GM18868 (cell line): Measurements from ENCODE around the gene CDK10.

Experiments
- ATAC-seq: cut with Tn5 transposase; IDR thresholded peaks from one replicate; pipeline ENCODE4 v1.9.1; 2021; ENCODE audit warnings: mild to moderate bottlenecking, moderate library complexity; ENCODE audit not compliant: unreplicated experiment

The CDK10 gene

DNA sequence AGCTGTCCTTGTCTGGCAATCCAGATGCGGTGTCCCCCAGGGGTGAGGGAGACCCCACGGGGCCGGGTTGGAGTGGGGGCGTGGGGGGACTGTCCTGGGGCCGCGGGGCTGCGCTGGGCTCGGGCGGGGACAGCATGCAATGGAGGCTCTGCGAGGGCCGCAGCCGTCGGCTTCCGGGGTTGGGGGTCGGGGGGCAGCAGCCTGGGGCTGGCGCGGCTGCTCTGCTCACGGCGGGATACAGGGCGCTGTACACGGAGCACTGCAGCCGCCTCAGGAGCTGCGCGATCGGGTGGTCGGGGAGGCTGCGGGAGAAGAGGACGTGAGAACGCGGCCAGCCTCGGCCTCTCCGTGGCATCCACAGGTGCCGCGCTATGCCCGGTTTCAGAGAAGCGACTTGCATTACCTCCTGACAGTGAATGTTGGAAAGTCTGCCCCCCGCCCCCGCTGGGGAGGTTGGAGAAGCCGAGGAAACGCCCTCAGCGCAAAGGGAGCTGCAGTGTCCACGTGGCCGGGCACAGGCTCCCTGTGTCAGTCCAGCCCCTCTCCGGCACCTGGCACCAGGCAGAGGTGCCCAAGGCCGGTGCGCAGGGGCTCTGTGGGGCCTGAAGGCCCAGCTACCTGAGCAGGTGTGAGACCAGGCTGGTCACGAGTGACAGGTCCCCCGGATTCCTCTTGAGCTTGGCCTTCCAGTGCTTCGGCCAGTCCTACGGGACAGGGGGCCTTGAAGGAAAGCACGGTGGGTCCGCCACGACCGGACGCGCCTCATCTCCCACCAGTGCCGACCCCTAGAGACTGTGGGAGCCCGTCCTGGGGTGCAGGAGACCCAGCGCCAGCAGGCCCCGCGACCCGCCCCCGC is 24.4 kb downstream of the CDK10 start:
- ATAC-seq, result no peak

DNA sequence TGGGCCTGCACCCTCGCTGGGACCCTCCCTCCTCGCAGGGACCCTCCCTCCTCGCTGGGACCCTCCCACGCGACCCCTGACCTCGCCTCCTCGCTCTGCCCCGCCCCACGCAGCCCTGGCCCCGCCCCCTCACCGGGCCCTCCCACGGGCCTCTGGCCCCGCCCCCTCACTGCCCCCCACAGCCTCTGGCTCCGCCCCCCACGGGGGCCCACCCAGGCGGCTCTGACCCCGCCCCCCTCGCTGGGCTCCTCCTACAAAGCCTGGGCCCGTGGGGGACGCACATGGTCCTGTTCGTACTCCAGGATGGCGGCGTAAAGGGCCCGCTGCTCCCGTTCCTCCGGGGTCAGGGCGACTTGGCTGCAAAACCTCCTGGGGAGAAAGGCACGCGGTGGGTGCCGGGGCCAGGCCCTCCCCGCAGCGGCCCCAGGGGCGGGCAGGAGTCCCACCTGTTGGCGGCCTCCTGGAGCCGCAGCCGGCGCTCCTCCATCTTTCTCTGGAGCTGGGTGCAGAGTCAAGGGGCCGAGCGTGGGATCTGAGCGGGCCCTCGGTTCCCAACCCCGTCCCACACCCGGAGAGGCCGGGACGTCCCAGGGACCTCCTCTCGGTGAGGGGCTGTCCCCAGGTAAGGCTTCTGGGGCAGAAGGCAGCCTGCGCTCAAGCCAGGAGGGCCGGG is 25.2 kb downstream of the CDK10 start:
- peak; percentile 49 for ATAC-seq

DNA sequence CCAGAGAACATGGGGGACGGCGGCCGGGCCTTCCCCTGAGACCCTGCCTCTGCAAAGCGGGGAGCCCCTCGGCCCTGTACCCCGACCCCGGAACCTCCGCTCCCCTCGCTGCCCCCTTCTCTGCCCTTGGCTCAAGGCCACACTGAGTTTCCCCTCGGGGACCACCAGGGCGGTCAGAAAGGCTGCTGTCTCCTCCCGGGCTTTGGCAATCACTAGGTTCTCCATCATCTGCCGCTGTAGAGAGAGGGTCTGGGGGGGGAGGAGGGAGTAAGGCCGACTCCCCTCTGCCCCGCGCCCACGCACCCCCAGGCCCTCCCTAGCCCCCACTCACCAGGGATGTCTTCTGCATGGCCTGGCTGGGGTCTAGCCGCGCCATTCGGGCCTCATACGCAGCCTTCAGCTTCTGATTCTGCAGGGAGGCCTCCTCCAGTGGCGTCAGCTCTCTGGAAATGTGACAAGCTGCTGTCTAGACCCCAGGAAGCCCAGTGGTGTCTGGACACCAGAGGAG is 25.8 kb downstream of the CDK10 start:
- no peak for ATAC-seq

DNA sequence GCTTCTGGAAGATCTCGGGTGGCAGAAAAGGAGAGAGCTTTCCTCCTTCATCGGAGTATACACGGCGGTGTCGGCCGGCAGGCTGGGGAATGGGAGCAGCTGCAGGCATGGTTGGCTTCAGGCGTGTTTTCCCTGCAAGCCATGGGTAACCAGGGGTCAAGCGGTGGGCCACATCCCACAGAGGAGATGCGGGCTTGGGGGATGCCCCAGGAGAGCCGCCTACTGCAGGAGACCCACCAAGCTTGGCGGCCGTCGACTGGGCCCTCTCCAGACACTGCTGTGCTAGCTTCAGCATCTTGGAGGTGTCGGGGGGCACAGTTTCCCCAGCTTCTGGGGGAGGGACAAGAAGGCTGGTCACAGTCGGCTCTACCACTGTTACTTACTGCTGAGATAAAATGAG is 30.0 kb downstream of the CDK10 start:
- no peak for ATAC-seq

DNA sequence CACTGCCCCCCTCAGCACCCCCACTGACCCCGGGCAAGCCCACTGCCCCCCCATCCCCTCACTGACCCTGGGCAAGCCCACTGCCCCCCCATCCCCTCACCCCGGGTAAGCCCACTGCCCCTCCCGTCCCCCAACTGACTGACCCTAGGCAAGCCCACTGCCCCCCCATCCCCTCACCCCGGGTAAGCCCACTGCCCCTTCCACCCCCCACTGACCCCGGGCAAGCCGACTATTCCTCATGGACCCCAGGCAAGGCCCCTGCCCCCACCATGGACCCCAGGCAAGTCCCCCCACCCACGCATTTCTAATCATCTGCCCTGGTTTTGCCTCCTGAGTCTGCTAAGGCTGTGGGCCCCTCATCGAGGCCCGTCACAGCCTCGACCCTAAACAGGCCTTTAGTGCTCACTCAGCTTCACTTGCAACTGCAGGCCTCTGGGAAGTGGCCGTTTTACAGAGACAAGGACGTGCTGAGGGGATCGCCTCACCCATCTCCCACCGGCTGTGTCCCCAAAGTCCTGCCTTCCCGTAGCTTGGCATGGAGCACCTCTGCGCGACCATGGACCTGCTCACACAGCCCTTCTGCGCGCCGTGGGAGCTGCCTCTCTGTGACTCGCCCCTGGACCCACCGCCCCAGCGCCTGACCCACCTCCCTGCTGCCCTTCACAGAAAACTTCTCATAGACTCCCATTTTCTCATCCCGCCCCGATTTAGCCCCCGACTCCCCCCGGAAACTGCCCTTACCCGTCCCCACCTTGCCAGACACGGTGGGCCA is 30.6 kb downstream of the CDK10 start:
- ATAC-seq, result no peak

DNA sequence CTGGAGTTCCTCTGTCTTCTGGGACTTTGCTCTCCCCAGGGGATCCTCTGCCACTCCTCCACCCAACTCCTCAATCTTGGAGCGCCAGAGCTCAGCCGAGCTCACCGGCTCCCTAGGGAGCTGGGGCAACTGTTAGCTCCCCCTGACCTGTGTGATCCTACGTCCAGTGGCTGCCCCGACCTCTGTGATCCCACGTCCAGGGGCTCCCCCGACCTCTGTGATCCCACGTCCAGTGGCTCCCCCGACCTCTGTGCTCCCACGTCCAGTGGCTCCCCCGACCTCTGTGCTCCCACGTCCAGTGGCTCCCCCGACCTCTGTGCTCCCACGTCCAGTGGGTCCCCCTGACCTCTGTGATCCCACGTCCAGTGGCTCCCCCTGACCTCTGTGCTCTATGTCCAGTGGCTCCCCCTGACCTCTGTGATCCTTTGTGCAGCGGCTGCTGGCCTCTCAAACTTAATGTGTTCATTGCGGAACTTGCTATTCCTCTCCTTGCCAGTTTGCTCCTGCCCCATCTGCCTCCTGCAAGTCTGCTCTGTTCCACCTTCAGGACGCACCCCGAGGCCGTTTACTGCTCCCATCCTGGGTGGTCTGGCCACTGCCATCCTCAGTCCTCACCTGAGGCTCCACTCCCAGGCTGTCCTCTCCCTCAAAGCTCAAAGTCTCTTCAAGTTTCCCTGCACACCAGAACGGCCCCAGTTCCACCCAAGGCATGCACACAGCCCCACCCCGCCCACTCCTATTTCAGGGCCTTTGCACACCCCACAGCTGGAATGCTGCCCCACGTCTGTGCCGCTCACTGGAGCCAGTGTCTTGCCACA is 31.4 kb downstream of the CDK10 start:
- ATAC-seq, result no peak

DNA sequence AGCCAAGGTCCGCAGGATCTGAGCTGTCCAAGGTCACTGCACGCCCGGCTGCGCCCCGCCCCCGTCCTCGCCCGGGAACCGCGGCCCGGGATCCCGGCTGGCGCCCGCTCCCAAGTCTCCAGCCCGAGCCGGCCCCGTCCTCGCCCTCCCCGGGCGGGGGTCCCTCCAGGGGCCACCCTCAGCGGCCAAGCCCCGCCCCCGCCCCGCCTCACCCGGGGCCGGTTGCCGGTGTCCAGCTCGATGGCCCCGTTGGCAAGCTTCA is 34.0 kb downstream of the CDK10 start:
- ATAC-seq, result peak; percentile 12

DNA sequence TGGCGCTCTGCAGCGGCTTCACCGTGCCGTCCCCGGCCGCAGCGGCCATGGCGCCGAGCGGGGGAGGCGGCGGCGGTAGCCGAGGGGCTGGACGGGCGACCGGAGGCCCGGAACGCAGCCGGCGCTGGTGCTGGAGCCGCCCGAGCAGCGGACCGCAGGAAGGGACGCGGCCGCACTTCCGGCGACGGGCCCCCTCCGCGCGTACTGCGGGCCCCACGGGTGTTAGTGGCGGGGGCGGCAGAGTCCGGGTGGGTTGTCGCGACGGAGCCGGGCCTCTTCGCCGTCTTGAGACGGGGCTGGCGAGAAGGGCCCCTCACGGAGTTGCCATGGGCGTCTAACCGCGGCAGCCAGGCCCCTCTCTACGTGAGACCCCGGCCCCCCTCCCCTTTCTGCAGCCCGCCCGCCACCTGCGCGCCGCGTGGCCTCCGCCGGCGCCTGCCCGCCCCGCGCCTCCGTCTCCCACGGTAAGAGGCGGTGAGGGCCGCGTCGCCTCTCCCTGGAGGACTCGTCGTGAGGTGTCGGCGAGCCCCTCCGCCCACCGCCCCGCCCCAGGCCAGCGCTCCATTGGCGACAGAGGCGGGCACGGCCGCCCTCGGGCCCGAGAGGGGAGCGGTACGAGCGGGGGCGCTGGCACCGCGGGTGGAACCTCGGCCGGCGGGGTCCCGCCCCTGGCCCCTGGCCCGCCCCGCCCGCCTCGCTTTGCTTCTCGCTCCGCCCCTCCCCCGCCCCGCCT is 34.5 kb downstream of the CDK10 start, which contains the start of the genes VPS9D1 and ZNF276:
VPS9D1 (minus strand) TSS at position 86 of the 733 bp plus-strand sequence; CDS start at position 49, 37 bp downstream.
ZNF276 (plus strand) TSS at position 725 of the 733 bp plus-strand sequence. CDS start 104 bp downstream, outside the sequence.
- peak; percentile 54 for ATAC-seq

DNA sequence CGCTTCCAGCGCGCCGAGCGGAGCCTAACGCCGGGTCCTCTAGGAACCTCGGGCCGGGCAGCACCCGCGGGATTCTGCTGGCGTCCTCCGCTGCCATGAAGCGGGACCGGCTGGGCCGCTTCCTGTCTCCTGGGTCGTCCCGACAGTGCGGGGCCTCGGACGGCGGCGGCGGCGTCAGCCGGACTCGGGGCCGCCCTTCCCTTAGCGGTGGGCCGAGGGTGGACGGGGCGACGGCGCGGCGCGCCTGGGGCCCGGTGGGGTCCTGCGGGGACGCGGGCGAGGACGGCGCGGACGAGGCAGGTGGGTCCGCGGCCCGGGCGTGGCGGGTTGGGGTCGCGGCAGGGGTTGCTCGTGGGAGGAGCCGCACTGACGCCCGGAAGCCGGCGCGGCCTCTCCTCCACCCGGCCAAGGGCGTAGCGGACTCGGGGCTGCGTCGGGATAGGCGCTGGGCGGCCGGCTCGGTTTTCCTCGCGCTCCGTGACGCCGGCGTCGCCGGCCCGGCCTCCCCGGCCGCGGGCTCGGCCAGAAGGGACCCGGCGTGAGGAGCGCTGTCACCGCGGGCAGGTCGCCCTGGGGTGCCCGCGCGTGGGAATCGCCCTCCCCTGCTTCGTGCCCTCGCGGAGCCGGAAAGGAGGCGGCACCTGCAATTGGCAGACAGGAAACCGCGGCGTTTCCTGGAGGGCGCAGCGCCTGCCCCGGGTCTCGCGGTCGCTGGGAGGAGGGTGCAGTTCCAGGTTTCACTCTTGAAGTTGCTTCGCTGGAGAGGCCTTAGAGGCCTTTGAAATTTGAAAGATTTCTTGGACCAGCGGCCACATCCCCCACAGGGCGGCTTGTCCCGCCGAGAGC is 35.3 kb downstream of the CDK10 start:
- peak; percentile 29 for ATAC-seq

DNA sequence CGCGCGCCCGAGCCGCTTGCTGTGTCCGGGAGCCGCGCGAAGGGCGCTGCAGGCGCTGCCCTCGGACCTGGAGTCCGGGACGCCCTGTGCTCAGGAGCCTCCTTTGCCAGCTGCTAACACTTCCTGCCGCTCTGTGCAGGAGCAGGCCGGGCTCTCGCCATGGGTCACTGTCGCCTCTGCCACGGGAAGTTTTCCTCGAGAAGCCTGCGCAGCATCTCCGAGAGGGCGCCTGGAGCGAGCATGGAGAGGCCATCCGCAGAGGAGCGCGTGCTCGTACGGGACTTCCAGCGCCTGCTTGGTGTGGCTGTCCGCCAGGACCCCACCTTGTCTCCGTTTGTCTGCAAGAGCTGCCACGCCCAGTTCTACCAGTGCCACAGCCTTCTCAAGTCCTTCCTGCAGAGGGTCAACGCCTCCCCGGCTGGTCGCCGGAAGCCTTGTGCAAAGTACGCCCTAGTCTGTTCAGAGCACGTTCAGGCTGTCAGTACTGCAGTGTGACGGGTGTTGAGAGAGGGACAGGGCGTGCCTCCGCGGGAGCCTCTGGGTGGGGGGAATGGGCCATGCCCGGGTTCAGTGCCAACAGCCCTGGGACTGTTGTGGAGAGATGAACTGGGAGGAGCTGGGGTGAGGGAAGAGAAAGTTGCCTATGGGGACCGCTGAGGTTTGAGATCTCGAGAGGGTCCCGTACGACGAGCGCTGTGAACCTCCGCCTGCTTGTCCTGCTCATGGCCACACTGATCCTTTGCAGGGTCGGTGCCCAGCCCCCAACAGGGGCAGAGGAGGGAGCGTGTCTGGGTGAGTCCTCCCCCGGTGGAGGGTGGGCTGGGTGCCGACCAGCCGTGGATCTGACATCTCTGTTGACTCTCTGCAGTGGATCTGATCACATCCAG is 36.1 kb downstream of the CDK10 start:
- ATAC-seq, result no peak

DNA sequence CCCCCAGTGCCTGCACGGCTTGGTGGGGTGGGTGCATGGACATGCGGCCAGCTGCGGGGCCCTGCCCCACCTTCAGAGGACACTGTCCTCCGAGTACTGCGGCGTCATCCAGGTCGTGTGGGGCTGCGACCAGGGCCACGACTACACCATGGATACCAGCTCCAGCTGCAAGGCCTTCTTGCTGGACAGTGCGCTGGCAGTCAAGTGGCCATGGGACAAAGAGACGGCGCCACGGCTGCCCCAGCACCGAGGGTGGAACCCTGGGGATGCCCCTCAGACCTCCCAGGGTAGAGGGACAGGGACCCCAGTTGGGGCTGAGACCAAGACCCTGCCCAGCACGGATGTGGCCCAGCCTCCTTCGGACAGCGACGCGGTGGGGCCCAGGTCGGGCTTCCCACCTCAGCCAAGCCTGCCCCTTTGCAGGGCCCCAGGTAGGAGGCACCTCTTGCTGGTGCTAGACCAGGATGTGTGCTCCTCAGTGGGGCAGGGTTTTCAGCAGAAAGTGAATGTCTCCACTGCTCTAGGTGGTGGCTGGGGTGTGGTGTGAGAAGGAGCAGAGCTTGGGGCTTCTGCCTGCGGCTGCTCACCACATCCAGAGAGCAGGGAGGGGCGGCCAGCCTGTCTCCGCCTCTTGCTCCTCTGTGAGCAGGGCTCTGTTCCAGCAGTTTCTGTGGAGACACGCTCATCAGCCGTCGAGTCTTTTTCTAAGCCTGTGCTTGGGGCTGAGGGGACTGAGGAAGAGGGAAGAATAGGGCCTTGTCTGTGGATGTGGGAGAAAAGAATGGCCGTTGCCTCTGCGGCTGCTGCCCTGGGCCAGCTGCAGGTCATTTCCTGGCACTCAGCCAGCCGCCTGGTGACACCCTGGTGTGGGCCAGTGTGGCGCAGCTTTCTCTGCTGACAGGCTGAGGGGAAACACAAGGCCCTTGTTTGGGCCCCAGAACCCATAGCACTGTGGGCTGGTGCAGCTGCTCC is 37.1 kb downstream of the CDK10 start:
- ATAC-seq, result no peak

DNA sequence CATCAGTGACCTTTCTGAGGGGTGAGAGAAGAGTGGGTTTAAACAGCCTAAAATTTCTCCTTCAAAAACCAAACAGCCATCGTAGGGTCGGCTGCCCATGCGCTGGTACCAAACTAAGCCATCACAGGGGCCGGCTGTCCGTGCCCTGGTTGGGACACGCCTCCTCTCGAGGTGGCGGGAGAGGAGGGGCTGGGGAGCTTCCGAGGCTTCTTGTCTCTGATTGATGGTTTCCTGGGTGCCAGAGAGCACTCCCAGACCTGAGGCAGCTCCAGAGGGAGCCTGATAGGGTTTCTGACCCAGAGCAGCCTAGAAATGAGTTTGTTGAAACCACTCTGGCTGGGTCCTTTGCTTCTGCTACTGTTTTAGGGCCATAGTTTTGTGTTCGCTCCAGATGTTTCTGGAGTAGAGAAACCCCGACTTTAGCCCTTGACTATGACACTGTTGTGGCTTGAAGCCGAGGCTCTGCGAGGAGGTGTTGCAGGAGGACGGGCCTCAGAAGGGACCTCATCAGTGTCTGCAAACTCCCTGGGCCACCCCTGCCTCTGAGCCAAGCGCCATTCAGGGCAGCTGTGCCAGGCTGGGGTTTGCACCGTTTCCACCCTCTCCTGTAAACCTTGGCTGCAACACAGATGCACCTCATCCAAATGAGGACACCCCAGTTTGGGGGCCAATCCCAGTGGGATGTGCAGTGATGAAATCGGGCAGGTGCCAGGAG is 41.1 kb downstream of the CDK10 start:
- ATAC-seq, result no peak

DNA sequence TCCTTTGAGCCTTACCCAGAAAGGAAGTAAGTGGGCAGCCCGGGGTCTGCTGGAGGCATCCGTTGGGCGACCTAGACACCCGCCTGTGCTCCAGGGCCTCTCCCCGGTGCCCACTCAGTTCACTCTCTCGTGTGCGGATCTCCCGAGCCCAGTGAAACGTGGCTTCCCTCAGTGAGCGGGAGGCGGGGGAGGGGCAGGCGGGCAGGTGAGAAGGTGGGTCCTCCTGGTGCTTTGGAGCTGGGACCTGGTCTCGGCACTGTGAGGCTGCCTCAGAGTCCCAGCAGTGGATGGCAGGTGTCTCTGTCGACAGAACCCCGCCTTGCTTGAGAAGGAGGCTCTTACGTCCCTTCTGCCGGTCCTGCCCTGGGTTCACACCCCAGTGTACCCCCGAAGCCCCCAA is 42.8 kb downstream of the CDK10 start:
- ATAC-seq, result no peak

DNA sequence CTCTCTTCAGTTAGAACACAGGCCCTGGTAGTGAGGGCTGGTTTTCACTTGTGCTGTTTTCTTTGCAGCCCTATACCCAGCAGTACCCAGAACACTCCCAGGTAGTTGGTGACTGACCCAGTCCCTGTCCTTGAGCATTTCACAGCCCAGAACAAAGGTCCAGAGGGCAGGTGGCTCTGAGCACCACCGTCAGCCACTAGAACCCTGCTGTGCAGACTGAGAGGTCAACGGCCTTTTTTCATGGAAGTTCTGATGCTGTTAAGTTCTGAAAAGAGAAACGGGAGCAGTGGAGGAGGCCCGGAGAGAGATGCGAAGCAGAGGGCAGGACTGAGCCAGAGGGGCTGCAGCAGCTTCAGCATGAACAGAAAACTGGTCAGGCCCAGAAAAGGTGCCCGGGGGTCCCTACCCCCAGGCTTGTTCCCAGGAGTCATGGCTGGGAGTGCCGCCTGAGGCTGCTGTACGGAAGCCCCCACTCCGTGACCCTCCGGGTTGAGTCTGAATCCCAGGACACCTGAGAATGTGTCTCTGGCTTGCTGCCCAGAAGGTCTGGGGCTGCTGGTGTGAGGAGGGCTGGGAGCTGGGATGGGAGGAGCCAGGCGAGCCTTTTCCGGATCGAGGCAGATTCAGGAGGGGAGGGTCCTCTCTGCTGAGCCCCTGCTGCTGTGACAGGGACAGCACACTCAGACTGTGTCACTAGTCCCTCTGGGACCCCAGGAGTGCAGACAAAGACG is 43.5 kb downstream of the CDK10 start:
- ATAC-seq, result no peak

DNA sequence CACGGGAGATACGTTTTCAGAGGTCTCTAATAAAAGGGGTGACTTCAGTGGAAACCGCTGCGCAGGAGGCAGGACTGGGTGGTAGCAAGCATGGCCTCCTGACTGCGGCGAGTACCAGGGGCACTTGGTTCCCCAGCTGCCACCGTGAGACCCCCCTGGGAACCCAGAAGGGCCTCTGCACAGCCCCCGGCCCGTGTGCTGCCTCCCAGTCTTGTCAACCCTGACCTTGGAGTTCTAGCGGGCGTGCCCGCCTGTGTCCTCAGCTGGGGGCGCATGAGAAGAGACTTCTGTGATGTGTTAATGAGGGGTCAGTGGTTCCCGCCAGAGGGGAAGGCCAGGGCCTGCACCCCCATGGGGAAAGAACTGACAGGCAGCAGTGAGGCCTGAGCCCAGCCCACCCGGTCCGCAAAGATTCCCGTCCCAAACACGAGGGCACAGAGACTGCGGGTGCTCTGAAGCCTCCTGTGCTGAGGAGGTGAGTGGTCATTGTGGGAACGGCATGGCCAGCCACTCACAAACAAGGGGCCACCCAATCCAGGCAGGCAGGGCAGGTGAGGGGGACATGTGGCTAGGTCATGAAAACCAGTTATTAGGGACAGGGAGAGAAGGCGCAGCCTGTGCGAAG is 44.2 kb downstream of the CDK10 start:
- ATAC-seq, result no peak
